Panc1 (cell line): ENCODE data around the gene BCR. TPM values are rescaled to one million over a fixed set of nuclear protein-coding genes. Genes with fewer than 3 reads are reported as not detected.

Source experiments
- ATAC-seq: fragments of 200-7000 bp; cut with Tn5 transposase; 2 replicates; pipeline ENCODE4 v1.9.1; 2020; ENCODE audit warnings: mild to moderate bottlenecking, moderate library complexity
- BruUV-seq: library from RNA; stranded (reverse); fragments of 400-500 nt; replicated peaks from 2 replicates; lab custom pipeline; 2021; lab: Mats Ljungman, UMichigan
- CTCF ChIA-PET: fragments of 300-600 bp; sonication (Branson Sonifier 250); formaldehyde crosslinking; loops from one replicate; lab custom pipeline; 2022; ENCODE audit warnings: antibody characterized with exemption; lab: Charles Lee
- POLR2A ChIA-PET: fragments of 300-600 bp; sonication (Branson Sonifier 250); formaldehyde crosslinking; loops from one replicate; lab custom pipeline; 2022; ENCODE audit warnings: antibody characterized with exemption; lab: Charles Lee
- DNase-seq: peaks from one replicate; pipeline ENCODE4 v3.0.0-alpha.2; 2010; ENCODE audit warnings: low read depth, low spot score
- H3K27ac ChIP-seq: 2 replicates; pipeline ENCODE4 v1.5.1; 2011; ENCODE audit warnings: mild to moderate bottlenecking, low read length, inconsistent platforms
- H3K27me3 ChIP-seq: fragments of 200-500 bp; sonication (Bioruptor generic); 2 replicates; pipeline ENCODE4 v1.6.0; 2014; ENCODE audit warnings: low read length, inconsistent platforms; ENCODE audit not compliant: control insufficient read depth, insufficient read depth
- H3K36me3 ChIP-seq: fragments of 200-500 bp; sonication (Bioruptor generic); 2 replicates; pipeline ENCODE4 v1.5.1; 2014; ENCODE audit warnings: inconsistent platforms, mild to moderate bottlenecking, low read length, moderate library complexity; ENCODE audit not compliant: control insufficient read depth, insufficient read depth
- H3K4me1 ChIP-seq: 2 replicates; pipeline ENCODE4 v1.5.1; 2011; ENCODE audit warnings: inconsistent platforms, mild to moderate bottlenecking, low read length, moderate library complexity; ENCODE audit not compliant: control insufficient read depth, insufficient read depth
- H3K4me3 ChIP-seq, 2 experiments: 2 replicates each; pipeline ENCODE4 v1.5.1; 2011 to 2012; ENCODE audit warnings: low read depth in 2 of 2, low read length in 2 of 2, mild to moderate bottlenecking in 2 of 2, inconsistent platforms in 1 of 2, moderate library complexity in 1 of 2
- H3K9me3 ChIP-seq: fragments of 200-500 bp; sonication (Bioruptor generic); 2 replicates; pipeline ENCODE4 v1.5.1; 2014; ENCODE audit warnings: low read depth, mild to moderate bottlenecking, inconsistent platforms, low read length, moderate library complexity; ENCODE audit not compliant: control insufficient read depth, insufficient read depth
- CTCF ChIP-seq: fragments of 450-650 bp; IDR thresholded peaks from 2 replicates; pipeline ENCODE4 v1.5.1; 2017; ENCODE audit warnings: mild to moderate bottlenecking
- POLR2AphosphoS5 ChIP-seq: IDR thresholded peaks from 2 replicates; pipeline ENCODE4 v1.6.1; 2012; ENCODE audit warnings: mild to moderate bottlenecking, low read depth, low read length, moderate library complexity
- REST ChIP-seq, 2 experiments: IDR thresholded peaks; 2 replicates each; pipeline ENCODE4 v1.6.1; 2011 to 2012; ENCODE audit warnings: low read depth in 2 of 2, control low read depth in 1 of 2, low read length in 1 of 2, mild to moderate bottlenecking in 1 of 2, moderate library complexity in 1 of 2; ENCODE audit not compliant: insufficient read depth in 1 of 2
- SIN3A ChIP-seq: IDR thresholded peaks from 2 replicates; pipeline ENCODE4 v1.6.1; 2012; ENCODE audit warnings: low read depth, mild to moderate bottlenecking, low read length, moderate library complexity, borderline replicate concordance; ENCODE audit not compliant: insufficient read depth
- TCF7L2 ChIP-seq: IDR thresholded peaks from 2 replicates; pipeline ENCODE4 v1.6.1; 2011; ENCODE audit warnings: mild to moderate bottlenecking, low read depth, low read length, inconsistent platforms
- in situ Hi-C: cut with HindIII; loops from 2 replicates; pipeline ENCODE4 v1.10.0; 2016; ENCODE audit warnings: low sequenced_read_pairs, low pct_unique_long_range_greater_than_20kb
- intact Hi-C: fragments of 100-400 bp; cut with micrococcal nuclease; formaldehyde crosslinking; loops from one replicate; pipeline ENCODE4 v1.10.0; 2022; ENCODE audit not compliant: unreplicated experiment
- total RNA-seq: library from RNA; stranded (reverse); gene quantifications from one replicate; pipeline ENCODE4 v1.2.1, GENCODE V29; 2021; ENCODE audit not compliant: unreplicated experiment

The BCR gene
- total RNA-seq, 1 experiment from 2014 or later, result 32.1 TPM

- no peak overlapping the region for H3K4me3 ChIP-seq
- H3K27ac ChIP-seq, result no peak overlapping the region
- no peak for DNase-seq
- TF ChIP-seq CTCF (no peak), SIN3A (no peak), TCF7L2 (no peak), REST (IDR thresholded peaks at IDR 0.05; ENCODE audit: insufficient read depth in 1 of 2, low read depth in 2 of 2, low read length in 1 of 2) (no peak), POLR2AphosphoS5 (no peak)
- intact Hi-C loops, result no loop called here
- H3K9me3 ChIP-seq, result no peaks in the 10 kb centered on the region
- no TSS peak for BruUV-seq
- ATAC-seq, result no peak
- H3K36me3 ChIP-seq, result no peaks in the 10 kb centered on the region
- no peaks in the 10 kb centered on the region for H3K4me1 ChIP-seq
- H3K27me3 ChIP-seq, result no peaks in the 10 kb centered on the region
- ChIA-PET CTCF (interaction anchor here (1.0 kb wide), 1 partner anchor 118 kb away, joined by 3 read pairs; no protein-coding TSS in a partner anchor), POLR2A (interaction anchor here (0.5 kb wide), 1 partner anchor 9 kb away, joined by 3 read pairs; no protein-coding TSS in a partner anchor)
- in situ Hi-C loops, result no loop called here
Measured at GRCh38 chr22:23163665-23164064, 16.6 kb upstream of the BCR start.

GRCh38 chr22:23164091-23164490 is 16.2 kb upstream of the BCR start:
- Histone ChIP-seq H3K36me3 (no peaks in the 10 kb centered on the region), H3K4me3 (no peak overlapping the region), H3K27ac (no peak overlapping the region), H3K4me1 (no peaks in the 10 kb centered on the region), H3K9me3 (no peaks in the 10 kb centered on the region), H3K27me3 (no peaks in the 10 kb centered on the region)
- CTCF ChIA-PET, result no interaction called here
- no peak for TF ChIP-seq SIN3A
- no peak for TF ChIP-seq POLR2AphosphoS5
- no peak for TF ChIP-seq TCF7L2
- TF ChIP-seq REST (IDR thresholded peaks at IDR 0.05; ENCODE audit: insufficient read depth in 1 of 2, low read depth in 2 of 2, low read length in 1 of 2), result no peak
- no peak for TF ChIP-seq CTCF
- intact Hi-C loops (no loop called here), in situ Hi-C loops (no loop called here)
- BruUV-seq, result no TSS peak
- ATAC-seq, result no peak
- no peak for DNase-seq
- POLR2A ChIA-PET, result no interaction called here
